GM12878 (cell line): ENCODE measurements around the gene KIF17. TPM values are rescaled to one million over a fixed set of nuclear protein-coding genes. Genes with fewer than 3 reads are reported as not detected.
"Not testable (repeated sequence)": the region's sequence is repeated elsewhere in the genome, so short reads cannot be mapped to it uniquely, and the experiment has no call there.

ENCODE experiments used
- ATAC-seq: fragments of 200-7000 bp; cut with Tn5 transposase; 3 replicates; pipeline ENCODE4 v1.9.1; 2020; ENCODE audit warnings: mild to moderate bottlenecking, moderate library complexity
- BruUV-seq: library from RNA; stranded (reverse); fragments of 400-500 nt; replicated peaks from 2 replicates; lab custom pipeline; 2021; lab: Mats Ljungman, UMichigan
- CTCF ChIA-PET: fragments of 300-600 bp; sonication (Branson Sonifier 250); formaldehyde crosslinking; extraction: SDS; loops from one replicate; lab custom pipeline; 2021; ENCODE audit warnings: inconsistent platforms; lab: Yijun Ruan, JAX
- POLR2A ChIA-PET: fragments of 350-600 bp; formaldehyde crosslinking; extraction: SDS; loops from one replicate; lab custom pipeline; 2021; ENCODE audit warnings: inconsistent platforms; lab: Charles Lee
- RAD21 ChIA-PET: fragments of 300-600 bp; sonication (Branson Sonifier 250); formaldehyde crosslinking; loops from one replicate; lab custom pipeline; 2023; ENCODE audit warnings: antibody characterized with exemption; ENCODE audit not compliant: unreplicated experiment; lab: Charles Lee
- SMC1A ChIA-PET: fragments of 300-600 bp; sonication (Branson Sonifier 250); formaldehyde crosslinking; loops from one replicate; lab custom pipeline; 2023; ENCODE audit not compliant: unreplicated experiment, uncharacterized antibody; lab: Charles Lee
- DNase-seq: peaks from one replicate; pipeline ENCODE4 v3.0.0-alpha.2; 2011; ENCODE audit warnings: low read depth, low spot score
- FAIRE-seq: peaks from 3 replicates; lab custom pipeline; 2011; peaks lifted over from hg19 to GRCh38; lab: Jason Lieb, UNC
- H2AFZ ChIP-seq: 2 replicates; pipeline ENCODE4 v1.6.0; 2011; ENCODE audit warnings: low read depth, low read length, control low read depth; ENCODE audit not compliant: control insufficient read depth
- H3K27ac ChIP-seq: 2 replicates; pipeline ENCODE4 v1.5.1; 2011; ENCODE audit warnings: control low read depth; ENCODE audit not compliant: control insufficient read depth, insufficient read depth
- H3K27me3 ChIP-seq, 2 experiments: replicated peaks in 1 of 2; 2 replicates each; pipeline versions ENCODE4 v1.6.0 to v1.6.1; 2011; ENCODE audit warnings: low read length in 1 of 2; ENCODE audit not compliant: control insufficient read depth in 2 of 2, insufficient read depth in 2 of 2
- H3K36me3 ChIP-seq, 2 experiments: 2 replicates each; pipeline ENCODE4 v1.5.1; 2011; ENCODE audit warnings: low read length in 1 of 2; ENCODE audit not compliant: control insufficient read depth in 2 of 2, insufficient read depth in 2 of 2
- H3K4me1 ChIP-seq: 2 replicates; pipeline ENCODE4 v1.6.1; 2011; ENCODE audit warnings: mild to moderate bottlenecking, low read length, moderate library complexity, mixed read lengths; ENCODE audit not compliant: control insufficient read depth, insufficient read depth
- H3K4me2 ChIP-seq: 2 replicates; pipeline ENCODE4 v1.6.0; 2011; ENCODE audit warnings: control low read depth; ENCODE audit not compliant: control insufficient read depth, insufficient read depth
- H3K4me3 ChIP-seq: fragments of 200-600 bp; sonication (generic); 2 replicates; pipeline ENCODE4 v1.5.1; 2016
- H3K79me2 ChIP-seq: 2 replicates; pipeline ENCODE4 v1.6.0; 2011; ENCODE audit warnings: low read length; ENCODE audit not compliant: control insufficient read depth, insufficient read depth
- H3K9ac ChIP-seq: 2 replicates; pipeline ENCODE4 v1.8.0; 2011; ENCODE audit warnings: low read length, control low read depth, mixed read lengths; ENCODE audit not compliant: control insufficient read depth, insufficient read depth
- H3K9me3 ChIP-seq: replicated peaks from 3 replicates; pipeline ENCODE4 v1.5.1; 2011; ENCODE audit warnings: mild to moderate bottlenecking, low read length; ENCODE audit not compliant: control insufficient read depth, insufficient read depth
- H4K20me1 ChIP-seq: 2 replicates; pipeline ENCODE4 v1.6.0; 2011; ENCODE audit not compliant: control insufficient read depth, insufficient read depth
- BHLHE40 ChIP-seq, 2 experiments: fragments of 450-650 bp in 1 of 2; IDR thresholded peaks; 2 replicates each; pipeline ENCODE4 v1.6.1; 2011 to 2017; ENCODE audit warnings: low read depth in 2 of 2, borderline replicate concordance in 1 of 2, improper control_type of control experiment in 1 of 2, low read length in 1 of 2, mild to moderate bottlenecking in 1 of 2
- BMI1 ChIP-seq: fragments of 450-650 bp; IDR thresholded peaks from 2 replicates; pipeline ENCODE4 v1.6.1; 2016; ENCODE audit warnings: mild to moderate bottlenecking, moderate library complexity, borderline replicate concordance
- CHD2 ChIP-seq: IDR thresholded peaks from 2 replicates; pipeline ENCODE4 v1.6.1; 2011; ENCODE audit warnings: low read depth, low read length, improper control_type of control experiment, borderline replicate concordance
- EGR1 ChIP-seq, 2 experiments: IDR thresholded peaks; 1 replicate in 1 of 2; 2 replicates in 1 of 2; pipeline ENCODE4 v1.6.1; 2011 to 2012; ENCODE audit warnings: low read depth in 2 of 2, low read length in 2 of 2, borderline replicate concordance in 1 of 2, mild to moderate bottlenecking in 1 of 2, moderate library complexity in 1 of 2
- HSF1 ChIP-seq: fragments of 150-350 bp; IDR thresholded peaks from 2 replicates; pipeline ENCODE4 v1.6.1; 2014; ENCODE audit warnings: mild to moderate bottlenecking, low read depth, low read length
- IKZF2 ChIP-seq, 2 experiments: fragments of 450-650 bp; IDR thresholded peaks; 2 replicates each; pipeline ENCODE4 v1.6.1; 2017; ENCODE audit warnings: mild to moderate bottlenecking in 2 of 2, moderate library complexity in 2 of 2
- JUNB ChIP-seq: IDR thresholded peaks from 2 replicates; pipeline ENCODE4 v1.6.1; 2016; ENCODE audit warnings: antibody characterized with exemption, mild to moderate bottlenecking
- NFYB ChIP-seq: IDR thresholded peaks from 2 replicates; pipeline ENCODE4 v1.6.1; 2011; ENCODE audit warnings: low read depth, mild to moderate bottlenecking, low read length, improper control_type of control experiment, moderate library complexity; ENCODE audit not compliant: insufficient read depth
- RELB ChIP-seq: fragments of 450-650 bp; IDR thresholded peaks from 2 replicates; pipeline ENCODE4 v1.6.1; 2017; ENCODE audit warnings: low read depth, mild to moderate bottlenecking, moderate library complexity
- RUNX3 ChIP-seq: IDR thresholded peaks from 2 replicates; pipeline ENCODE4 v1.6.1; 2012; ENCODE audit warnings: low read length, inconsistent platforms
- SP1 ChIP-seq: IDR thresholded peaks from one replicate; pipeline ENCODE4 v1.6.1; 2011; ENCODE audit warnings: low read depth, low read length
- TBL1XR1 ChIP-seq: IDR thresholded peaks from 2 replicates; pipeline ENCODE4 v1.6.1; 2012; ENCODE audit warnings: low read depth, low read length, improper control_type of control experiment
- TCF3 ChIP-seq: IDR thresholded peaks from 2 replicates; pipeline ENCODE4 v1.6.1; 2012; ENCODE audit warnings: low read depth, mild to moderate bottlenecking, low read length, borderline replicate concordance; ENCODE audit not compliant: insufficient read depth
- WGBS: methylation state at CpG from one replicate; pipeline ENCODE4 v1.1.6; 2016; ENCODE audit warnings: low lambda C conversion rate; ENCODE audit not compliant: insufficient replicate concordance, insufficient coverage; ENCODE audit errors: missing lambda C conversion rate; 5-methylcytosine and 5-hydroxymethylcytosine counted together
- in situ Hi-C: fragments of 300-500 bp; cut with MboI; formaldehyde crosslinking; loops from 9 replicates; pipeline ENCODE4 v1.14.3; 2018; ENCODE audit warnings: mixed read lengths
- intact Hi-C: fragments of 100-400 bp; cut with micrococcal nuclease; formaldehyde crosslinking; loops from one replicate; pipeline ENCODE4 v1.14.2; 2022; ENCODE audit not compliant: unreplicated experiment
- polyA plus RNA-seq, 11 experiments: library from polyadenylated mRNA; depleted of rRNA in 4 of 11; unstranded in 6 of 11; stranded (reverse) in 5 of 11; fragments of >200 nt; fragmentation: Nextera tagmentation in 4 of 11; fragmentation: Illumina TruSeq in 1 of 11; extraction: Ambion mirVana in 4 of 11; extraction: Trizol in 1 of 11; gene quantifications; 1 replicate in 1 of 11; 2 replicates in 10 of 11; pipeline versions ENCODE4 v1.2.1 to v1.2.3, GENCODE V29; 2011 to 2016; ENCODE audit warnings: inconsistent platforms in 2 of 11, missing spikeins in 2 of 11, low read depth in 1 of 11
- total RNA-seq, 4 experiments: library from RNA; depleted of rRNA in 3 of 4; stranded (reverse); fragments of >200 nt in 3 of 4; fragmentation: Illumina TruSeq in 1 of 4; extraction: Trizol in 1 of 4; gene quantifications; 2 replicates each; pipeline versions ENCODE4 v1.2.1 to v1.2.3, GENCODE V29; 2013 to 2021
- TF ChIP-seq, protein P1 (sequence below): IDR thresholded peaks from 2 replicates; pipeline ENCODE4 v1.6.1; 2012; ENCODE audit warnings: low read depth, low read length, improper control_type of control experiment

KIF17 gene
- total and polyA plus RNA-seq, 10 of the 15 experiments (the other 5 are each of a cell fraction or from before 2014, with no cell fraction given): 0.01 to 0.10 (median 0.03) TPM; not detected in 7

GRCh38 chr1:20673626-20674025 is 44.2 kb downstream of the KIF17 start:
- H3K4me2 ChIP-seq, H3K4me1 ChIP-seq, H4K20me1 ChIP-seq, SMC1A ChIA-PET, H3K79me2 ChIP-seq, H3K36me3 ChIP-seq, CTCF ChIA-PET, H3K27ac ChIP-seq, H3K4me3 ChIP-seq, intact Hi-C loops, H3K9ac ChIP-seq, DNase-seq, H3K27me3 ChIP-seq, H3K9me3 ChIP-seq, in situ Hi-C loops, ATAC-seq, FAIRE-seq, BruUV-seq, H2AFZ ChIP-seq, POLR2A ChIA-PET: not testable (repeated sequence)
- TF ChIP-seq JUNB (peak; percentile 30; the same call in 1 of the 2 replicates), RUNX3 (0 out of 2 replicates have a peak, but pooled peaks have one; percentile 7)
- RAD21 ChIA-PET: interaction anchor here (0.7 kb wide), 1 partner anchor 507 kb away, joined by 3 read pairs; no protein-coding TSS in a partner anchor
- 23% methylated on average over 11 of the region's 11 CpGs for WGBS

- no peak for FAIRE-seq
- no TSS peak for BruUV-seq
- no peak for TF ChIP-seq TBL1XR1
- no peak for TF ChIP-seq HSF1
- no peak for TF ChIP-seq NFYB
- no peak for TF ChIP-seq IKZF2 (IDR thresholded peaks at IDR 0.05)
- TF ChIP-seq BHLHE40 (IDR thresholded peaks at IDR 0.05; ENCODE audit: borderline replicate concordance in 1 of 2, low read depth in 2 of 2, low read length in 1 of 2): no peak
- TF ChIP-seq EGR1 (IDR thresholded peaks at IDR 0.05; ENCODE audit: borderline replicate concordance in 1 of 2, low read depth in 2 of 2, low read length in 2 of 2): no peak
- no peak for TF ChIP-seq SP1
- TF ChIP-seq CHD2: no peak
- TF ChIP-seq, protein P1, sequence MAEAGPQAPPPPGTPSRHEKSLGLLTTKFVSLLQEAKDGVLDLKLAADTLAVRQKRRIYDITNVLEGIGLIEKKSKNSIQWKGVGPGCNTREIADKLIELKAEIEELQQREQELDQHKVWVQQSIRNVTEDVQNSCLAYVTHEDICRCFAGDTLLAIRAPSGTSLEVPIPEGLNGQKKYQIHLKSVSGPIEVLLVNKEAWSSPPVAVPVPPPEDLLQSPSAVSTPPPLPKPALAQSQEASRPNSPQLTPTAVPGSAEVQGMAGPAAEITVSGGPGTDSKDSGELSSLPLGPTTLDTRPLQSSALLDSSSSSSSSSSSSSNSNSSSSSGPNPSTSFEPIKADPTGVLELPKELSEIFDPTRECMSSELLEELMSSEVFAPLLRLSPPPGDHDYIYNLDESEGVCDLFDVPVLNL: no peak
- TF ChIP-seq RELB: no peak
- no peak for TF ChIP-seq TCF3
- TF ChIP-seq BMI1: no peak
These were observed 45.6 kb downstream of the KIF17 start for GRCh38 chr1:20672265-20672632.

More at GRCh38 chr1:20672265-20672632, 45.6 kb downstream of the KIF17 start:
- Histone ChIP-seq H3K36me3 (no peaks in the 10 kb centered on the region), H3K27me3 (no peaks in the 10 kb centered on the region), H3K9ac (no peak overlapping the region), H4K20me1 (no peaks in the 10 kb centered on the region), H3K4me3 (no peak overlapping the region), H3K79me2 (no peaks in the 10 kb centered on the region), H3K4me2 (no peak overlapping the region), H3K27ac (no peak overlapping the region), H3K4me1 (no peaks in the 10 kb centered on the region), H2AFZ (no peak overlapping the region), H3K9me3 (no peaks in the 10 kb centered on the region; the same call in 2 of the 3 replicates)
- ChIA-PET SMC1A (no interaction called here), POLR2A (no interaction called here), RAD21 (no interaction called here), CTCF (interaction anchor here (0.6 kb wide), 1 partner anchor 303 kb away, joined by 3 read pairs; no protein-coding TSS in a partner anchor)
- intact Hi-C loops (no loop called here), in situ Hi-C loops (no loop called here)
- ATAC-seq: no peak
- no peak for DNase-seq
- WGBS: 48% methylated on average over 4 of the region's 4 CpGs
